HEK293T (cell line): ENCODE measurements around the gene ERC1.

ENCODE experiments used
- CTCF ChIA-PET: fragments of 350-600 bp; formaldehyde crosslinking; extraction: SDS; loops from one replicate; lab custom pipeline; 2021; ENCODE audit warnings: antibody characterized with exemption, inconsistent platforms; lab: Yijun Ruan, JAX
- POLR2A ChIA-PET: fragments of 350-600 bp; formaldehyde crosslinking; extraction: SDS; loops from one replicate; lab custom pipeline; 2020; ENCODE audit warnings: antibody characterized with exemption, inconsistent platforms; lab: Yijun Ruan, JAX
- DNase-seq: peaks from one replicate; pipeline ENCODE4 v3.0.0; 2012; ENCODE audit warnings: mixed read lengths; ENCODE audit errors: extremely low spot score
- ARNT ChIP-seq: fragments of 450-650 bp; IDR thresholded peaks from 2 replicates; pipeline ENCODE4 v1.6.1; 2017; ENCODE audit warnings: mild to moderate bottlenecking
- BHLHE40 ChIP-seq: fragments of 450-650 bp; IDR thresholded peaks from 2 replicates; pipeline ENCODE4 v1.6.1; 2016; ENCODE audit warnings: mild to moderate bottlenecking, moderate library complexity, borderline replicate concordance
- CTBP1 ChIP-seq: fragments of 450-650 bp; IDR thresholded peaks from 2 replicates; pipeline ENCODE4 v1.6.1; 2016; ENCODE audit warnings: borderline replicate concordance
- ELF4 ChIP-seq: fragments of 450-650 bp; IDR thresholded peaks from 2 replicates; pipeline ENCODE4 v1.6.1; 2017; ENCODE audit warnings: antibody characterized with exemption
- FOXA1 ChIP-seq: fragments of 450-650 bp; IDR thresholded peaks from 2 replicates; pipeline ENCODE4 v1.6.1; 2016; ENCODE audit warnings: mild to moderate bottlenecking
- FOXK2 ChIP-seq: fragments of 450-650 bp; IDR thresholded peaks from 2 replicates; pipeline ENCODE4 v1.6.1; 2016; ENCODE audit warnings: mild to moderate bottlenecking
- FOXM1 ChIP-seq: fragments of 450-650 bp; IDR thresholded peaks from 2 replicates; pipeline ENCODE4 v1.6.1; 2017; ENCODE audit warnings: mild to moderate bottlenecking, borderline replicate concordance
- HDGF ChIP-seq: fragments of 450-650 bp; IDR thresholded peaks from 2 replicates; pipeline ENCODE4 v1.6.1; 2017; ENCODE audit warnings: antibody characterized with exemption, borderline replicate concordance
- L3MBTL2 ChIP-seq: fragments of 450-650 bp; conservative IDR thresholded peaks from 2 replicates; pipeline ENCODE4 v1.6.1; 2016; ENCODE audit warnings: mild to moderate bottlenecking
- LEF1 ChIP-seq: fragments of 450-650 bp; IDR thresholded peaks from 2 replicates; pipeline ENCODE4 v1.6.1; 2017; ENCODE audit warnings: mild to moderate bottlenecking, borderline replicate concordance
- NFRKB ChIP-seq: fragments of 450-650 bp; IDR thresholded peaks from 2 replicates; pipeline ENCODE4 v1.6.1; 2016; ENCODE audit warnings: mild to moderate bottlenecking, moderate library complexity
- SP1 ChIP-seq: fragments of 450-650 bp; IDR thresholded peaks from 2 replicates; pipeline ENCODE4 v1.6.1; 2017
- SUZ12 ChIP-seq: fragments of 450-650 bp; IDR thresholded peaks from 2 replicates; pipeline ENCODE4 v1.6.1; 2016; ENCODE audit warnings: mild to moderate bottlenecking
- TARDBP ChIP-seq: fragments of 450-650 bp; IDR thresholded peaks from 2 replicates; pipeline ENCODE4 v1.6.1; 2016
- ZNF384 ChIP-seq: fragments of 450-650 bp; IDR thresholded peaks from 2 replicates; pipeline ENCODE4 v1.6.1; 2016
- TF ChIP-seq, protein P1 (sequence below): fragments of 450-650 bp; IDR thresholded peaks from 2 replicates; pipeline ENCODE4 v1.6.1; 2016

ERC1 gene

DNA sequence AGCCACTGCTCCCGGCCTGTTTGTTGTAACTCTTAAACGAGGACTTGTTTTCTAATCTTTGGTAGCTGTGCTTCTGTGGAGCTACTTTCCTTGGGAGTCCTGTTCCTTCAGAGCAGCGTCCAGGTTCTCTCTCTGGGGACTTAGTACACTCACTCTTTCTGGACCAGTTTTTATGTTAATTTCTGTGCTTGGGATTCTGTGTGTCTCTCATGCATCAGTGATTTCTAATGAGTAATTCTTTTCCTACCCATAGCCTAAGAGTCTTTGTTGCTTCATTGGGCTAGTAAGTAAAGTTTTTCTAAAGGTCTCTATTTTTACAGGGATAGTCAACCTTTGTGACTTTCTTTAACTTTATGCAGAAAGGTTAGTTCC, 314.0 kb downstream of the ERC1 start:
- POLR2A ChIA-PET: no interaction called here
- no peak for DNase-seq
- TF ChIP-seq TARDBP (no peak), BHLHE40 (no peak), SUZ12 (no peak), FOXA1 (no peak), CTBP1 (no peak), HDGF (no peak), ZNF384 (no peak), NFRKB (no peak), SP1 (no peak), L3MBTL2 (no peak), FOXK2 (no peak), LEF1 (no peak), ARNT (no peak), ELF4 (no peak), FOXM1 (no peak)
- CTCF ChIA-PET: no interaction called here

GRCh38 chr12:1305791-1306500, 314.9 kb downstream of the ERC1 start:
- ChIA-PET CTCF (interaction anchor here (0.8 kb wide), 1 partner anchor 13 kb away, joined by 3 read pairs; no protein-coding TSS in a partner anchor), POLR2A (no interaction called here)
- no peak for TF ChIP-seq L3MBTL2
- TF ChIP-seq LEF1: no peak
- no peak for TF ChIP-seq SUZ12
- no peak for TF ChIP-seq ZNF384
- no peak for TF ChIP-seq ELF4
- TF ChIP-seq FOXA1: no peak
- no peak for TF ChIP-seq BHLHE40
- no peak for TF ChIP-seq FOXK2
- no peak for TF ChIP-seq HDGF
- TF ChIP-seq FOXM1: no peak
- no peak for DNase-seq

- no peak for DNase-seq
- CTCF ChIA-PET: no interaction called here
- POLR2A ChIA-PET: no interaction called here
- TF ChIP-seq ZNF384 (no peak), ELF4 (no peak), CTBP1 (no peak), FOXA1 (no peak), LEF1 (no peak), SP1 (no peak), HDGF (no peak), FOXM1 (no peak), TARDBP (no peak), SUZ12 (no peak), ARNT (no peak), NFRKB (no peak)
- TF ChIP-seq, protein P1, sequence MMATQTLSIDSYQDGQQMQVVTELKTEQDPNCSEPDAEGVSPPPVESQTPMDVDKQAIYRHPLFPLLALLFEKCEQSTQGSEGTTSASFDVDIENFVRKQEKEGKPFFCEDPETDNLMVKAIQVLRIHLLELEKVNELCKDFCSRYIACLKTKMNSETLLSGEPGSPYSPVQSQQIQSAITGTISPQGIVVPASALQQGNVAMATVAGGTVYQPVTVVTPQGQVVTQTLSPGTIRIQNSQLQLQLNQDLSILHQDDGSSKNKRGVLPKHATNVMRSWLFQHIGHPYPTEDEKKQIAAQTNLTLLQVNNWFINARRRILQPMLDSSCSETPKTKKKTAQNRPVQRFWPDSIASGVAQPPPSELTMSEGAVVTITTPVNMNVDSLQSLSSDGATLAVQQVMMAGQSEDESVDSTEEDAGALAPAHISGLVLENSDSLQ: no peak
Measured at GRCh38 chr12:1306817-1307216, 315.8 kb downstream of the ERC1 start.

- POLR2A ChIA-PET: no interaction called here
- DNase-seq: no peak
- TF ChIP-seq CTBP1 (no peak), ZNF384 (no peak), HDGF (no peak), ELF4 (no peak), ARNT (no peak), FOXM1 (no peak), NFRKB (no peak), SUZ12 (no peak), L3MBTL2 (no peak), FOXA1 (no peak), FOXK2 (no peak), SP1 (no peak), LEF1 (no peak), BHLHE40 (no peak), TARDBP (no peak)
- TF ChIP-seq, protein P1: no peak
- CTCF ChIA-PET: no interaction called here
Measured at GRCh38 chr12:1307796-1308195, 316.8 kb downstream of the ERC1 start.

DNA sequence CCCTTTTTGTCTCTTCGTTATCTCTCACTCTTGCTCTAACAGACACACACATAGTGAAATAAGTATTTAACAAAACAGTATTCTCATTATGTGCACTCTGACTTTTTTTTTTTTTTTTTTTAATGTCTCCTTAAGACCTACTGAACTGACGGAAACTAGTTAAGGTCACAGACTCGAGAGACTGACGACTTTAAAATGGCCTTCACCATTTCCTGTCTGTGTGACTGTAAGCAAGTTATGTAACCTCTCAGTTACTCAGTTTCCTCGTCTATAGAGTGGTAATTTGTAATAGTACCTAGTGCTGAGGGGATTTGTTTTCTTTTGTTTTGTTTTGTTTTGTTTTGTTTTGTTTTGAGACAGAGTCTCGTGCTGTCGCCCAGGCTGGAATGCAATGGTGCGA, 318.6 kb downstream of the ERC1 start:
- ChIA-PET CTCF (no interaction called here), POLR2A (no interaction called here)
- no peak for DNase-seq
- TF ChIP-seq ZNF384: no peak
- TF ChIP-seq ELF4: no peak
- no peak for TF ChIP-seq LEF1
- TF ChIP-seq HDGF: no peak

DNA sequence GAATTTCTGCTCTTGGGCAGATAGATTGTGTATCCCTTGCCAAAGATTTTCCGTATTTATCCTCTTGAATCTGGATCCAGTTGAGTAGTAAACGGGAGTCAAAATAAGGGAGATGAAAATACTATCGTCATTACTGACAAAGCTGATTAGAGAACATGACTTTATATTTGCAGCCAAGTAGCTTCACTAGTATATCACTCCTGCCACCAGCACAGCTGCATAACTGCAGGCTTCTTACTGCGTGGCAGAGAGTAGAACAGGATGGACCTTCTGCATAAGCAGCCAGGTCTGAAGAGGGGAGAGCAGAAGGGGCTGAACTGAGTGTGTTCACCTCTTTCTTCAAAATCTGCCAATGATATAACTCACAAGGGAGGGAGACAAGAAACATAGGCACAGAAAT, 319.6 kb downstream of the ERC1 start:
- CTCF ChIA-PET: interaction anchor here (0.7 kb wide), 1 partner anchor 194 kb away, joined by 3 read pairs; no protein-coding TSS in a partner anchor

More for the DNA sequence above, 319.6 kb downstream of the ERC1 start:
- DNase-seq: no peak
- no peak for TF ChIP-seq HDGF
- no peak for TF ChIP-seq ELF4
- no peak for TF ChIP-seq SUZ12
- TF ChIP-seq LEF1: no peak
- TF ChIP-seq, protein P1: no peak
- TF ChIP-seq FOXA1: no peak
- no peak for TF ChIP-seq SP1
- TF ChIP-seq TARDBP: no peak
- TF ChIP-seq ARNT: no peak
- TF ChIP-seq NFRKB: no peak
- no peak for TF ChIP-seq CTBP1
- TF ChIP-seq L3MBTL2: no peak
- TF ChIP-seq FOXK2: no peak
- no peak for TF ChIP-seq ZNF384
- no peak for TF ChIP-seq FOXM1
- no peak for TF ChIP-seq BHLHE40
- POLR2A ChIA-PET: no interaction called here
